ENCODE measurements around the gene PHEX. TPM values are rescaled to one million over a fixed set of nuclear protein-coding genes. Genes with fewer than 3 reads are reported as not detected.

PHEX gene
- total RNA-seq, 1 donor, result 1.4 TPM

- Histone ChIP-seq H4K20me1 (ENCODE audit: insufficient read depth, low read length) (no peaks in the 10 kb centered on the region), H3K79me2 (ENCODE audit: insufficient read depth, low read length) (no peaks in the 10 kb centered on the region), H3K4me3 (ENCODE audit: insufficient read depth, low read length) (no peak overlapping the region), H3K27ac (ENCODE audit: low read depth, low read length) (no peak overlapping the region), H3K9me3 (ENCODE audit: low read depth, low read length) (no peaks in the 10 kb centered on the region), H3K36me3 (ENCODE audit: insufficient read depth, low read length) (no peaks in the 10 kb centered on the region), H2AFZ (ENCODE audit: low read length) (no peak overlapping the region), H3K4me1 (ENCODE audit: insufficient read depth, low read length) (no peaks in the 10 kb centered on the region), H3K27me3 (ENCODE audit: insufficient read depth, low read length) (no peaks in the 10 kb centered on the region), H3K4me2 (ENCODE audit: insufficient read depth, low read length) (no peak overlapping the region)
- no peak for TF ChIP-seq CTCF (IDR thresholded peaks at IDR 0.05; ENCODE audit: extremely low read depth, low read depth, low read length)
- no peak for DNase-seq (ENCODE audit: insufficient read length, low spot score, missing footprints)
Measured at GRCh38 chrX:22056235-22056634, 24.1 kb downstream of the PHEX start.

- DNase-seq (ENCODE audit: insufficient read length, low spot score, missing footprints), result no peak
Measured at GRCh38 chrX:22057667-22058066, 25.5 kb downstream of the PHEX start.

GRCh38 chrX:22059775-22060174, 27.6 kb downstream of the PHEX start:
- Histone ChIP-seq H3K9me3 (ENCODE audit: low read depth, low read length) (no peaks in the 10 kb centered on the region), H4K20me1 (ENCODE audit: insufficient read depth, low read length) (no peaks in the 10 kb centered on the region), H3K4me2 (ENCODE audit: insufficient read depth, low read length) (no peak overlapping the region), H2AFZ (ENCODE audit: low read length) (no peak overlapping the region), H3K4me3 (ENCODE audit: insufficient read depth, low read length) (no peak overlapping the region), H3K36me3 (ENCODE audit: insufficient read depth, low read length) (no peaks in the 10 kb centered on the region), H3K27ac (ENCODE audit: low read depth, low read length) (no peak overlapping the region), H3K27me3 (ENCODE audit: insufficient read depth, low read length) (no peaks in the 10 kb centered on the region), H3K4me1 (ENCODE audit: insufficient read depth, low read length) (no peaks in the 10 kb centered on the region), H3K79me2 (ENCODE audit: insufficient read depth, low read length) (no peaks in the 10 kb centered on the region)
- no peak for TF ChIP-seq CTCF (IDR thresholded peaks at IDR 0.05; ENCODE audit: extremely low read depth, low read depth, low read length)
- no peak for DNase-seq (ENCODE audit: insufficient read length, low spot score, missing footprints)

More at GRCh38 chrX:22057667-22058066, 25.5 kb downstream of the PHEX start:
- Histone ChIP-seq H3K36me3 (ENCODE audit: insufficient read depth, low read length) (no peaks in the 10 kb centered on the region), H2AFZ (ENCODE audit: low read length) (no peak overlapping the region), H3K4me3 (ENCODE audit: insufficient read depth, low read length) (no peak overlapping the region), H4K20me1 (ENCODE audit: insufficient read depth, low read length) (no peaks in the 10 kb centered on the region), H3K4me2 (ENCODE audit: insufficient read depth, low read length) (no peak overlapping the region), H3K27me3 (ENCODE audit: insufficient read depth, low read length) (no peaks in the 10 kb centered on the region), H3K9me3 (ENCODE audit: low read depth, low read length) (no peaks in the 10 kb centered on the region), H3K27ac (ENCODE audit: low read depth, low read length) (no peak overlapping the region), H3K79me2 (ENCODE audit: insufficient read depth, low read length) (no peaks in the 10 kb centered on the region), H3K4me1 (ENCODE audit: insufficient read depth, low read length) (no peaks in the 10 kb centered on the region)
- TF ChIP-seq CTCF (IDR thresholded peaks at IDR 0.05; ENCODE audit: extremely low read depth, low read depth, low read length), result no peak

- TF ChIP-seq CTCF (IDR thresholded peaks at IDR 0.05; ENCODE audit: extremely low read depth, low read depth, low read length), result no peak
Measured at GRCh38 chrX:22060415-22061280, 28.5 kb downstream of the PHEX start.

More at GRCh38 chrX:22060415-22061280, 28.5 kb downstream of the PHEX start:
- no peak overlapping the region for H2AFZ ChIP-seq (ENCODE audit: low read length)
- no peak overlapping the region for H3K4me3 ChIP-seq (ENCODE audit: insufficient read depth, low read length)
- H3K27me3 ChIP-seq (ENCODE audit: insufficient read depth, low read length), result no peaks in the 10 kb centered on the region
- DNase-seq (ENCODE audit: insufficient read length, low spot score, missing footprints), result no peak
- no peak overlapping the region for H3K27ac ChIP-seq (ENCODE audit: low read depth, low read length)
- no peaks in the 10 kb centered on the region for H4K20me1 ChIP-seq (ENCODE audit: insufficient read depth, low read length)
- H3K36me3 ChIP-seq (ENCODE audit: insufficient read depth, low read length), result no peaks in the 10 kb centered on the region
- H3K4me1 ChIP-seq (ENCODE audit: insufficient read depth, low read length), result no peaks in the 10 kb centered on the region
- H3K79me2 ChIP-seq (ENCODE audit: insufficient read depth, low read length), result no peaks in the 10 kb centered on the region
- H3K4me2 ChIP-seq (ENCODE audit: insufficient read depth, low read length), result no peak overlapping the region
- H3K9me3 ChIP-seq (ENCODE audit: low read depth, low read length), result no peaks in the 10 kb centered on the region
